22Rv1 (cell line): ENCODE measurements around the gene PLAAT3.
"Not testable (repeated sequence)": the region's sequence is repeated elsewhere in the genome, so short reads cannot be mapped to it uniquely, and the experiment has no call there.

Source experiments
- CTCF ChIP-seq: fragments of 450-650 bp; IDR thresholded peaks from 2 replicates; pipeline ENCODE4 v1.5.1; 2017; ENCODE audit warnings: mild to moderate bottlenecking
- ZFX ChIP-seq: fragments of 450-650 bp; IDR thresholded peaks from 2 replicates; pipeline ENCODE4 v1.6.1; 2017; ENCODE audit warnings: antibody characterized with exemption, borderline replicate concordance

GRCh38 chr11:63602290-63603179 is 11.7 kb downstream of the PLAAT3 start:
- TF ChIP-seq CTCF, ZFX: not testable (repeated sequence)
